Type B pancreatic cell (in vitro differentiated cells): ENCODE measurements around the gene LRRC25. TPM values are rescaled to one million over a fixed set of nuclear protein-coding genes. Genes with fewer than 3 reads are reported as not detected.

Experiments
- DNase-seq: peaks from one replicate; pipeline ENCODE4 v3.0.0; 2021; ENCODE audit warnings: mixed read lengths; ENCODE audit not compliant: unreplicated experiment; ENCODE audit errors: extremely low spot score
- H3K27ac Mint-ChIP-seq: 2 replicates; pipeline ENCODE4 v1.8.0; 2021; ENCODE audit warnings: mild to moderate bottlenecking, mixed read lengths
- H3K27me3 Mint-ChIP-seq: 2 replicates; pipeline ENCODE4 v1.8.0; 2021; ENCODE audit warnings: mixed read lengths
- H3K36me3 Mint-ChIP-seq: 2 replicates; pipeline ENCODE4 v1.8.0; 2021; ENCODE audit warnings: mixed read lengths
- H3K4me1 Mint-ChIP-seq: one replicate; pipeline ENCODE4 v1.8.0; 2021; ENCODE audit warnings: mixed read lengths; ENCODE audit not compliant: unreplicated experiment
- H3K4me3 Mint-ChIP-seq: 2 replicates; pipeline ENCODE4 v1.8.0; 2021; ENCODE audit warnings: mild to moderate bottlenecking, mixed read lengths
- H3K9me3 Mint-ChIP-seq: 2 replicates; pipeline ENCODE4 v1.8.0; 2021; ENCODE audit warnings: mixed read lengths
- CTCF ChIP-seq: fragments of 200-600 bp; sonication (generic); conservative IDR thresholded peaks from 2 replicates; pipeline ENCODE4 v1.5.0; 2021; ENCODE audit warnings: antibody characterized with exemption, mild to moderate bottlenecking
- total RNA-seq: library from RNA; stranded (reverse); gene quantifications from 2 replicates; pipeline ENCODE4 v1.2.1, GENCODE V29; 2021; ENCODE audit warnings: low replicate concordance

LRRC25 gene
- total RNA-seq, 1 donor from 2014 or later, result 0.19 TPM

- H3K4me3 Mint-ChIP-seq, result no peak overlapping the region
- H3K36me3 Mint-ChIP-seq, result peaks cover 4% of the 10 kb centered on the region
- TF ChIP-seq CTCF, result no peak
- DNase-seq, result no peak
- H3K27me3 Mint-ChIP-seq, result no peaks in the 10 kb centered on the region
- peak overlapping the region; percentile 90 for H3K27ac Mint-ChIP-seq
- H3K4me1 Mint-ChIP-seq, result peaks cover 21% of the 10 kb centered on the region
- H3K9me3 Mint-ChIP-seq, result no peaks in the 10 kb centered on the region
These were observed 16.6 kb downstream of the LRRC25 start for GRCh38 chr19:18380843-18381242.

- no peaks in the 10 kb centered on the region for H3K9me3 Mint-ChIP-seq
- H3K4me1 Mint-ChIP-seq, result peaks cover 16% of the 10 kb centered on the region
- no peak for TF ChIP-seq CTCF
- H3K27ac Mint-ChIP-seq, result peak overlapping the region; percentile 90
- H3K36me3 Mint-ChIP-seq, result peaks cover 4% of the 10 kb centered on the region
- peak overlapping the region; percentile 46 for H3K4me3 Mint-ChIP-seq
- no peaks in the 10 kb centered on the region for H3K27me3 Mint-ChIP-seq
- DNase-seq, result no peak
These were observed 17.3 kb downstream of the LRRC25 start for GRCh38 chr19:18379803-18380747.

- DNase-seq, result no peak
- peaks cover 22% of the 10 kb centered on the region for H3K4me1 Mint-ChIP-seq
- no peak for TF ChIP-seq CTCF
These were observed 20.4 kb downstream of the LRRC25 start for GRCh38 chr19:18377026-18377425.

GRCh38 chr19:18373892-18374629 lies 23.4 kb downstream of the LRRC25 start:
- no peaks in the 10 kb centered on the region for H3K27me3 Mint-ChIP-seq
- TF ChIP-seq CTCF, result no peak
- DNase-seq, result no peak
- H3K36me3 Mint-ChIP-seq, result peaks cover 10% of the 10 kb centered on the region
- H3K9me3 Mint-ChIP-seq, result peaks cover 5% of the 10 kb centered on the region
- peaks cover 23% of the 10 kb centered on the region for H3K4me1 Mint-ChIP-seq
- peak overlapping the region; percentile 74 for H3K4me3 Mint-ChIP-seq
- H3K27ac Mint-ChIP-seq, result peak overlapping the region; percentile 98

More at GRCh38 chr19:18377026-18377425, 20.4 kb downstream of the LRRC25 start:
- peak overlapping the region; percentile 76 for H3K4me3 Mint-ChIP-seq
- no peaks in the 10 kb centered on the region for H3K27me3 Mint-ChIP-seq
- peaks cover 10% of the 10 kb centered on the region for H3K36me3 Mint-ChIP-seq
- H3K9me3 Mint-ChIP-seq, result peaks cover 5% of the 10 kb centered on the region
- H3K27ac Mint-ChIP-seq, result peak overlapping the region; percentile 97

- Mint-ChIP-seq H3K27ac (peak overlapping the region; percentile 98), H3K9me3 (peaks cover 5% of the 10 kb centered on the region), H3K27me3 (no peaks in the 10 kb centered on the region), H3K4me1 (peaks cover 27% of the 10 kb centered on the region), H3K4me3 (peak overlapping the region; percentile 74), H3K36me3 (peaks cover 10% of the 10 kb centered on the region)
- no peak for TF ChIP-seq CTCF
- DNase-seq, result no peak
These were observed 24.0 kb downstream of the LRRC25 start for GRCh38 chr19:18373407-18373891.
